ENCODE results near the gene UBE2V1. TPM values are rescaled to one million over a fixed set of nuclear protein-coding genes. Genes with fewer than 3 reads are reported as not detected.
"Not testable (repeated sequence)": the region's sequence is repeated elsewhere in the genome, so short reads cannot be mapped to it uniquely, and the experiment has no call there.

Gene UBE2V1
- total RNA-seq, 4 donors from 2014 or later: 45.6 to 124 (median 62.9) TPM

GRCh38 chr20:50067018-50067417 is 45.9 kb downstream of the UBE2V1 start:
- H3K4me1 ChIP-seq: no peaks in the 10 kb centered on the region
- no peak for DNase-seq
- intact Hi-C loops (cut with DNase I; ENCODE audit: low total_unique reads): no loop called here
- H3K9me3 ChIP-seq: no peaks in the 10 kb centered on the region
- no peaks in the 10 kb centered on the region for H3K27me3 ChIP-seq
- no peaks in the 10 kb centered on the region for H3K36me3 ChIP-seq
- TF ChIP-seq CTCF (IDR thresholded peaks at IDR 0.05) (no peak), POLR2A (IDR thresholded peaks at IDR 0.05) (no peak)
- H3K4me3 ChIP-seq: no peak overlapping the region
- H3K27ac ChIP-seq: no peak overlapping the region

GRCh38 chr20:50066161-50066834 is 46.7 kb downstream of the UBE2V1 start:
- no peaks in the 10 kb centered on the region for H3K27me3 ChIP-seq
- no peak overlapping the region for H3K27ac ChIP-seq
- H3K4me3 ChIP-seq: no peak overlapping the region
- no peak for TF ChIP-seq POLR2A (IDR thresholded peaks at IDR 0.05)
- intact Hi-C loops (cut with DNase I; ENCODE audit: low total_unique reads): no loop called here
- no peak for DNase-seq
- no peaks in the 10 kb centered on the region for H3K4me1 ChIP-seq
- H3K36me3 ChIP-seq: no peaks in the 10 kb centered on the region
- no peaks in the 10 kb centered on the region for H3K9me3 ChIP-seq

GRCh38 chr20:50065325-50065615 is 47.7 kb downstream of the UBE2V1 start:
- no peak overlapping the region for H3K4me3 ChIP-seq
- intact Hi-C loops (cut with DNase I; ENCODE audit: low total_unique reads): no loop called here
- TF ChIP-seq POLR2A (IDR thresholded peaks at IDR 0.05): no peak
- no peak for TF ChIP-seq CTCF (IDR thresholded peaks at IDR 0.05)
- H3K27me3 ChIP-seq: no peaks in the 10 kb centered on the region
- H3K27ac ChIP-seq: no peak overlapping the region
- DNase-seq: no peak
- H3K36me3 ChIP-seq: no peaks in the 10 kb centered on the region
- H3K4me1 ChIP-seq: no peaks in the 10 kb centered on the region
- H3K9me3 ChIP-seq: no peaks in the 10 kb centered on the region

DNA sequence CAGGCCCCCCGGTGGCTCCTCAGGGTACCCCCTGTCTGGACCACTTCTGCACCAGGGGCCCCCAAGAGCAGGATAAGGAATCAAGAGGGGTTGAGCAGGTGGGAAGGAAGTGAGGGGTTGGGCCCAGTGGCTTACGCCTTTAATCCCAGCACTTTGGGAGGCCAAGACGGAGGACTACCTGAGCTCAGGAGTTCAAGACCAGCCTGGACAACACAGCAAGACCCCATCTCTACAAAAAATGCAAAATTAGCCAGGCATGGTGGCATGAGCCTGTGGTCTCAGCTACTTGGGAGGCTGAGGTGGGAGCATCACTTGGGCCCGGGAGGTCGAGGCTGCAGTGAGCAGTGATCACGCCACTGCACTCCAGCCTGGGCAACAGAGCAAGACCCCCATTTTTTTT is 49.2 kb downstream of the UBE2V1 start:
- DNase-seq; H3K27ac ChIP-seq; H3K4me1 ChIP-seq; H3K9me3 ChIP-seq; H3K27me3 ChIP-seq; intact Hi-C loops (cut with DNase I; ENCODE audit: low total_unique reads); H3K4me3 ChIP-seq; H3K36me3 ChIP-seq: not testable (repeated sequence)

GRCh38 chr20:50062006-50062838 is 50.7 kb downstream of the UBE2V1 start:
- Histone ChIP-seq H3K4me1 (no peaks in the 10 kb centered on the region), H3K27me3 (no peaks in the 10 kb centered on the region), H3K4me3 (no peak overlapping the region), H3K9me3 (no peaks in the 10 kb centered on the region), H3K27ac (no peak overlapping the region), H3K36me3 (no peaks in the 10 kb centered on the region)
- intact Hi-C loops (cut with DNase I; ENCODE audit: low total_unique reads): no loop called here
- TF ChIP-seq CTCF (IDR thresholded peaks at IDR 0.05): no peak
- no peak for TF ChIP-seq POLR2A (IDR thresholded peaks at IDR 0.05)
- no peak for DNase-seq

GRCh38 chr20:50061151-50062005 is 51.6 kb downstream of the UBE2V1 start:
- TF ChIP-seq CTCF (IDR thresholded peaks at IDR 0.05): no peak
- no peak for TF ChIP-seq POLR2A (IDR thresholded peaks at IDR 0.05)
- Histone ChIP-seq H3K27ac (no peak overlapping the region), H3K27me3 (no peaks in the 10 kb centered on the region), H3K4me1 (no peaks in the 10 kb centered on the region), H3K9me3 (no peaks in the 10 kb centered on the region), H3K4me3 (no peak overlapping the region), H3K36me3 (no peaks in the 10 kb centered on the region)
- intact Hi-C loops (cut with DNase I; ENCODE audit: low total_unique reads): no loop called here
- no peak for DNase-seq

Measured in uterus (tissue), 4 donors.